Measurements from ENCODE around the gene MPPED1. TPM values are rescaled to one million over a fixed set of nuclear protein-coding genes. Genes with fewer than 3 reads are reported as not detected.

The MPPED1 gene
- total RNA-seq, 1 experiment from 2014 or later: not detected

DNA sequence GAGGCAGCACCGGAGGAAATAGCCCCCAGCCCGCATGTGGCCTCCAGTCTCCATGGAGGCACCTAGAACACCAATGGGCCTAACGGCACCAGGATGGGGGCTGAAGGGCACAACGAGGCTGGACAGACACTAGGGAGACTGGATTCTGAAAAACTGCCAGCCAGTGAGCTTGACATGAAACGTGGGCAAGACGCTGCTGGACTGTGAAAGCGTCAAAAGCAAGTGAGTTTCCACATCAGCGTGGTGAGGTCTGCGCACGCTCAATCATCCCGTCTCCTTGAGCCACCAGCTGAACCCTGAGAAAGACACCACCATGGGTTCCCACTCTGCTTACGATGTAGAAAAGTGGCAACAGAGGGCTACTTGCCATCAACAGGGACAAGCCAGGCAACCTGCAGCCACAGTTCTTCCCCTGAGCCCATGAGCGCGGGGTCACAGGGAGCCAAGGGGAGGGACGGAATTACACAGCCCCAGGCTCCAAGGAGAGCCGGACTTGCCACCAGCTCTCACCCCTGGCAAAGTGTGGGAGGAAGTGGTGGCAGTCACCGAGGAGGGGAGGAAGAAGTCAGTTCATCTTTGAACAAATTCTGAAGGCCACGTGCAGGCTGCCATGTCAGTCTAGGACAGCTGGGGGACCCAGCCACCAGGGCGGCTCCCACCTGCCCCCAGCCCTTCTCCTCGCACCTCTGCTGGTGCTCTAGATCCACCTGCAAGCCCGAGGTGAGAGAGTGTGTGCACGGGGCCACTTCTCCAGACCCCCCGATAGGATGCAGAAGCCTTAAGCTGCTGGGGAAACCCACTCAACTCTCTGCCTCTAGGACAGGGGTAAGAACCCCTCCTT is 131.1 kb downstream of the MPPED1 start:
- POLR2A ChIA-PET (ENCODE audit: unreplicated experiment): no interaction called here
- Histone ChIP-seq H4K20me1 (ENCODE audit: insufficient read depth) (no peaks in the 10 kb centered on the region; the same call in 1 of the 2 replicates), H3K4me2 (no peak overlapping the region), H2AFZ (no peak overlapping the region), H3F3A (ENCODE audit: insufficient read depth, low read depth) (no peaks in the 10 kb centered on the region), H3K79me2 (ENCODE audit: low read depth) (no peaks in the 10 kb centered on the region), H3K9me2 (ENCODE audit: insufficient read depth) (no peaks in the 10 kb centered on the region), H3K9me3 (ENCODE audit: insufficient read depth, low read depth) (no peaks in the 10 kb centered on the region), H3K4me1 (replicated peaks; ENCODE audit: insufficient read depth) (no peaks in the 10 kb centered on the region), H3K27ac (no peak overlapping the region), H3K36me3 (ENCODE audit: low read depth) (no peaks in the 10 kb centered on the region), H3K4me3 (no peak overlapping the region), H3K27me3 (ENCODE audit: insufficient read depth, low read depth) (peaks cover 100% of the 10 kb centered on the region)
- intact Hi-C loops (cut with micrococcal nuclease; ENCODE audit: unreplicated experiment): no loop called here
- TF ChIP-seq, protein P1, sequence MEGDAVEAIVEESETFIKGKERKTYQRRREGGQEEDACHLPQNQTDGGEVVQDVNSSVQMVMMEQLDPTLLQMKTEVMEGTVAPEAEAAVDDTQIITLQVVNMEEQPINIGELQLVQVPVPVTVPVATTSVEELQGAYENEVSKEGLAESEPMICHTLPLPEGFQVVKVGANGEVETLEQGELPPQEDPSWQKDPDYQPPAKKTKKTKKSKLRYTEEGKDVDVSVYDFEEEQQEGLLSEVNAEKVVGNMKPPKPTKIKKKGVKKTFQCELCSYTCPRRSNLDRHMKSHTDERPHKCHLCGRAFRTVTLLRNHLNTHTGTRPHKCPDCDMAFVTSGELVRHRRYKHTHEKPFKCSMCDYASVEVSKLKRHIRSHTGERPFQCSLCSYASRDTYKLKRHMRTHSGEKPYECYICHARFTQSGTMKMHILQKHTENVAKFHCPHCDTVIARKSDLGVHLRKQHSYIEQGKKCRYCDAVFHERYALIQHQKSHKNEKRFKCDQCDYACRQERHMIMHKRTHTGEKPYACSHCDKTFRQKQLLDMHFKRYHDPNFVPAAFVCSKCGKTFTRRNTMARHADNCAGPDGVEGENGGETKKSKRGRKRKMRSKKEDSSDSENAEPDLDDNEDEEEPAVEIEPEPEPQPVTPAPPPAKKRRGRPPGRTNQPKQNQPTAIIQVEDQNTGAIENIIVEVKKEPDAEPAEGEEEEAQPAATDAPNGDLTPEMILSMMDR (conservative IDR thresholded peaks at IDR 0.05): no peak
- TF ChIP-seq EZH2 (IDR thresholded peaks at IDR 0.05; ENCODE audit: low read depth): no peak
- CTCF ChIA-PET: no interaction called here
- no TSS peak for BruUV-seq (replicated peaks)
- DNase-seq: no peak

DNA sequence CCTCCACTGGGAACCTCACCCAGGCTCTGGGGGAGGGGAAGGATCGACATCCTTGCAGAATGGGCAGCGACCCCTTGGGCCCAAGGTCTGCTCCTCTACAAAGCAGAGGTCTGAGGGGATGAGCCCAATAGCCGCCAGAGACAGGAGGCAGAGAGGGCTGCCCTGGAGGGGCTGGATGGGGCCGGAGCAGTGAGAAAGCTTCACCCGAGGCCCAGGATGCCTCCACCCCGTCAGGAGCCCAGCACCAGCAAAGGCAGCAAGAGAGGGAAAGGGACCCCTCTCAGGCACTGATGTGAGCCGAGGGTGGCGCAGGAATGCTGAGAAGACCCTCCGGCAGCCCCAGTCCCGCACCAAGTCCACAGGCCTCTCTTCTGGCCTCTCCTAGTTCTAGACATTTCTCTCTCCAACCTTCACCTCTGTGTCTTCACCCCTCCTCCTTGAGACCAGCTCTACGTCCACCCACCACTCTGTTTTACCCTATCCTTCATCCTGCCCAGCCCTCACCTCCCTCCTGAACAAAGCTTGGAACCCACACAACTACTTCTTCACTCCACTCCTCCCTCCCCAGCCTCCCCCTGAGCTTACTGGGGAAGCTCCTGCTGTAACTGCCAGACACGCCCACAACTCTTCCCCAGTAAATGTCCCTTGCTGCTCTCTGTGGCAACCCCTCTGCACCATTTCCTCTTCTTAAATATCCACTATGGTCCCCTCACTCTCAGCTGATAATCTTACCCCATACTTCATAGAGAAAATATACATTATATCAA is 131.9 kb downstream of the MPPED1 start:
- Histone ChIP-seq H3K4me1 (replicated peaks; ENCODE audit: insufficient read depth) (no peaks in the 10 kb centered on the region), H3K4me3 (no peak overlapping the region), H3K9me3 (ENCODE audit: insufficient read depth, low read depth) (no peaks in the 10 kb centered on the region), H3K9me2 (ENCODE audit: insufficient read depth) (no peaks in the 10 kb centered on the region), H3F3A (ENCODE audit: insufficient read depth, low read depth) (no peaks in the 10 kb centered on the region), H3K27me3 (ENCODE audit: insufficient read depth, low read depth) (peaks cover 98% of the 10 kb centered on the region), H2AFZ (no peak overlapping the region), H4K20me1 (ENCODE audit: insufficient read depth) (no peaks in the 10 kb centered on the region), H3K4me2 (no peak overlapping the region), H3K27ac (no peak overlapping the region), H3K36me3 (ENCODE audit: low read depth) (no peaks in the 10 kb centered on the region), H3K79me2 (ENCODE audit: low read depth) (no peaks in the 10 kb centered on the region)
- TF ChIP-seq, protein P1 (conservative IDR thresholded peaks at IDR 0.05): no peak
- TF ChIP-seq EZH2 (IDR thresholded peaks at IDR 0.05; ENCODE audit: low read depth): no peak
- POLR2A ChIA-PET (ENCODE audit: unreplicated experiment): no interaction called here
- no peak for DNase-seq
- CTCF ChIA-PET: no interaction called here
- no TSS peak for BruUV-seq (replicated peaks)
- intact Hi-C loops (cut with micrococcal nuclease; ENCODE audit: unreplicated experiment): no loop called here

DNA sequence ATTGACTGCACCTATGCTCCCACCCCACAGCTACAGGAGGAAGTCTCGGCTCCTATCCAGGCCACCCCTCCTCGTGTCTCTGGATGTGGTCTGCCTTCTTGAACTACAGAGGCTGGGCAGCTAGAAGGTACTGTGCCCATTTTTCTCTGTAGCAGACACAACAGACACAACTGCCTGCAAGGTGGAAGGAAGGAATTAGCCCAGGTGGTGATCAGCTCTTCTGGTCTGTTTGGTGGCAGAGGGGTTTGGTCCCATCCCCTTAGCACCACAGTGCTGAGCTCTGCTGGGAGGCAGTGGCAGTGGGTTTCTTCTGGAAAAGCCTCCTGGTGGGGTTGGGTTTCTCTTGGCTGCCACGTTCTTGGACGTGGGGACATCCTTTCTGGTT is 132.5 kb downstream of the MPPED1 start:
- Histone ChIP-seq H3K9me2 (ENCODE audit: insufficient read depth) (no peaks in the 10 kb centered on the region), H3K9me3 (ENCODE audit: insufficient read depth, low read depth) (no peaks in the 10 kb centered on the region), H3K27ac (no peak overlapping the region), H3K79me2 (ENCODE audit: low read depth) (no peaks in the 10 kb centered on the region), H3K27me3 (ENCODE audit: insufficient read depth, low read depth) (peaks cover 98% of the 10 kb centered on the region), H4K20me1 (ENCODE audit: insufficient read depth) (no peaks in the 10 kb centered on the region), H3K36me3 (ENCODE audit: low read depth) (no peaks in the 10 kb centered on the region), H3K4me2 (no peak overlapping the region), H3F3A (ENCODE audit: insufficient read depth, low read depth) (no peaks in the 10 kb centered on the region), H2AFZ (no peak overlapping the region), H3K4me1 (replicated peaks; ENCODE audit: insufficient read depth) (no peaks in the 10 kb centered on the region), H3K4me3 (no peak overlapping the region)
- no TSS peak for BruUV-seq (replicated peaks)
- intact Hi-C loops (cut with micrococcal nuclease; ENCODE audit: unreplicated experiment): no loop called here
- CTCF ChIA-PET: no interaction called here
- POLR2A ChIA-PET (ENCODE audit: unreplicated experiment): no interaction called here
- no peak for DNase-seq
- no peak for TF ChIP-seq EZH2 (IDR thresholded peaks at IDR 0.05; ENCODE audit: low read depth)
- TF ChIP-seq, protein P1 (conservative IDR thresholded peaks at IDR 0.05): no peak
